K562 (cell line): ENCODE measurements around the gene MYCBP2.

Source experiments
- TBL1XR1 ChIP-seq, 2 experiments: IDR thresholded peaks; 2 replicates each; pipeline ENCODE4 v1.6.1; 2012; ENCODE audit warnings: improper control_type of control experiment in 2 of 2, low read length in 2 of 2, mild to moderate bottlenecking in 1 of 2
- XRCC5 ChIP-seq: fragments of 200-400 bp; formaldehyde crosslinking; IDR thresholded peaks from 2 replicates; pipeline ENCODE4 v1.6.1; 2017; ENCODE audit warnings: low read depth, mild to moderate bottlenecking, low read length
- ZNF121 ChIP-seq: sonication (generic); formaldehyde crosslinking; conservative IDR thresholded peaks from 2 replicates; pipeline ENCODE4 v1.8.0; 2022; ENCODE audit warnings: missing genetic modification reagents
- ZNF274 ChIP-seq: IDR thresholded peaks from 2 replicates; pipeline ENCODE4 v1.6.1; 2011; ENCODE audit warnings: low read depth, mild to moderate bottlenecking, low read length, moderate library complexity, borderline replicate concordance
- ZNF431 ChIP-seq: sonication (generic); formaldehyde crosslinking; IDR thresholded peaks from 2 replicates; pipeline ENCODE4 v1.8.0; 2022; ENCODE audit warnings: mild to moderate bottlenecking, missing genetic modification reagents
- TF ChIP-seq, protein P1 (sequence below), 2 experiments: fragments of 450-650 bp in 1 of 2; sonication (generic) in 1 of 2; formaldehyde crosslinking in 1 of 2; IDR thresholded peaks in 1 of 2; conservative IDR thresholded peaks in 1 of 2; 2 replicates each; pipeline versions ENCODE4 v1.6.1 to v1.8.1; 2016 to 2023; ENCODE audit warnings: mild to moderate bottlenecking in 2 of 2, moderate library complexity in 2 of 2, inconsistent platforms in 1 of 2, missing genetic modification reagents in 1 of 2
- TF ChIP-seq, protein P2 (sequence below): sonication (generic); formaldehyde crosslinking; IDR thresholded peaks from 2 replicates; pipeline ENCODE4 v1.5.0; 2020; ENCODE audit warnings: missing genetic modification reagents

GRCh38 chr13:77001963-77002587 is 324.8 kb downstream of the MYCBP2 start:
- TF ChIP-seq, protein P1, sequence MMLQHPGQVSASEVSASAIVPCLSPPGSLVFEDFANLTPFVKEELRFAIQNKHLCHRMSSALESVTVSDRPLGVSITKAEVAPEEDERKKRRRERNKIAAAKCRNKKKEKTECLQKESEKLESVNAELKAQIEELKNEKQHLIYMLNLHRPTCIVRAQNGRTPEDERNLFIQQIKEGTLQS (IDR thresholded peaks at IDR 0.05): no peak
- TF ChIP-seq, protein P1 (CRISPR knock-in tag; conservative IDR thresholded peaks at IDR 0.05): no peak
- TF ChIP-seq ZNF431 (CRISPR knock-in tag): no peak
- no peak for TF ChIP-seq ZNF121 (CRISPR knock-in tag)
- TF ChIP-seq, protein P2, sequence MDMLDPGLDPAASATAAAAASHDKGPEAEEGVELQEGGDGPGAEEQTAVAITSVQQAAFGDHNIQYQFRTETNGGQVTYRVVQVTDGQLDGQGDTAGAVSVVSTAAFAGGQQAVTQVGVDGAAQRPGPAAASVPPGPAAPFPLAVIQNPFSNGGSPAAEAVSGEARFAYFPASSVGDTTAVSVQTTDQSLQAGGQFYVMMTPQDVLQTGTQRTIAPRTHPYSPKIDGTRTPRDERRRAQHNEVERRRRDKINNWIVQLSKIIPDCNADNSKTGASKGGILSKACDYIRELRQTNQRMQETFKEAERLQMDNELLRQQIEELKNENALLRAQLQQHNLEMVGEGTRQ (CRISPR knock-in tag): no peak
- no peak for TF ChIP-seq ZNF274
- TF ChIP-seq TBL1XR1 (IDR thresholded peaks at IDR 0.05; ENCODE audit: low read length in 2 of 2): no peak
- TF ChIP-seq XRCC5: no peak
